Panc1 (cell line): ENCODE results near the gene TMCO6. TPM values are rescaled to one million over a fixed set of nuclear protein-coding genes. Genes with fewer than 3 reads are reported as not detected.
A peak's percentile ranks its signal among the peaks of the same experiment; 100 is the strongest.

Experiments used
- ATAC-seq: fragments of 200-7000 bp; cut with Tn5 transposase; 2 replicates; pipeline ENCODE4 v1.9.1; 2020; ENCODE audit warnings: mild to moderate bottlenecking, moderate library complexity
- BruUV-seq: library from RNA; stranded (reverse); fragments of 400-500 nt; replicated peaks from 2 replicates; lab custom pipeline; 2021; lab: Mats Ljungman, UMichigan
- CTCF ChIA-PET: fragments of 300-600 bp; sonication (Branson Sonifier 250); formaldehyde crosslinking; loops from one replicate; lab custom pipeline; 2022; ENCODE audit warnings: antibody characterized with exemption; lab: Charles Lee
- POLR2A ChIA-PET: fragments of 300-600 bp; sonication (Branson Sonifier 250); formaldehyde crosslinking; loops from one replicate; lab custom pipeline; 2022; ENCODE audit warnings: antibody characterized with exemption; lab: Charles Lee
- DNase-seq: peaks from one replicate; pipeline ENCODE4 v3.0.0-alpha.2; 2010; ENCODE audit warnings: low read depth, low spot score
- H3K27ac ChIP-seq: 2 replicates; pipeline ENCODE4 v1.5.1; 2011; ENCODE audit warnings: mild to moderate bottlenecking, low read length, inconsistent platforms
- H3K27me3 ChIP-seq: fragments of 200-500 bp; sonication (Bioruptor generic); 2 replicates; pipeline ENCODE4 v1.6.0; 2014; ENCODE audit warnings: low read length, inconsistent platforms; ENCODE audit not compliant: control insufficient read depth, insufficient read depth
- H3K36me3 ChIP-seq: fragments of 200-500 bp; sonication (Bioruptor generic); 2 replicates; pipeline ENCODE4 v1.5.1; 2014; ENCODE audit warnings: inconsistent platforms, mild to moderate bottlenecking, low read length, moderate library complexity; ENCODE audit not compliant: control insufficient read depth, insufficient read depth
- H3K4me1 ChIP-seq: 2 replicates; pipeline ENCODE4 v1.5.1; 2011; ENCODE audit warnings: inconsistent platforms, mild to moderate bottlenecking, low read length, moderate library complexity; ENCODE audit not compliant: control insufficient read depth, insufficient read depth
- H3K4me3 ChIP-seq, 2 experiments: 2 replicates each; pipeline ENCODE4 v1.5.1; 2011 to 2012; ENCODE audit warnings: low read depth in 2 of 2, low read length in 2 of 2, mild to moderate bottlenecking in 2 of 2, inconsistent platforms in 1 of 2, moderate library complexity in 1 of 2
- H3K9me3 ChIP-seq: fragments of 200-500 bp; sonication (Bioruptor generic); 2 replicates; pipeline ENCODE4 v1.5.1; 2014; ENCODE audit warnings: low read depth, mild to moderate bottlenecking, inconsistent platforms, low read length, moderate library complexity; ENCODE audit not compliant: control insufficient read depth, insufficient read depth
- POLR2AphosphoS5 ChIP-seq: IDR thresholded peaks from 2 replicates; pipeline ENCODE4 v1.6.1; 2012; ENCODE audit warnings: mild to moderate bottlenecking, low read depth, low read length, moderate library complexity
- REST ChIP-seq, 2 experiments: IDR thresholded peaks; 2 replicates each; pipeline ENCODE4 v1.6.1; 2011 to 2012; ENCODE audit warnings: low read depth in 2 of 2, control low read depth in 1 of 2, low read length in 1 of 2, mild to moderate bottlenecking in 1 of 2, moderate library complexity in 1 of 2; ENCODE audit not compliant: insufficient read depth in 1 of 2
- SIN3A ChIP-seq: IDR thresholded peaks from 2 replicates; pipeline ENCODE4 v1.6.1; 2012; ENCODE audit warnings: low read depth, mild to moderate bottlenecking, low read length, moderate library complexity, borderline replicate concordance; ENCODE audit not compliant: insufficient read depth
- TCF7L2 ChIP-seq: IDR thresholded peaks from 2 replicates; pipeline ENCODE4 v1.6.1; 2011; ENCODE audit warnings: mild to moderate bottlenecking, low read depth, low read length, inconsistent platforms
- in situ Hi-C: cut with HindIII; loops from 2 replicates; pipeline ENCODE4 v1.10.0; 2016; ENCODE audit warnings: low sequenced_read_pairs, low pct_unique_long_range_greater_than_20kb
- intact Hi-C: fragments of 100-400 bp; cut with micrococcal nuclease; formaldehyde crosslinking; loops from one replicate; pipeline ENCODE4 v1.10.0; 2022; ENCODE audit not compliant: unreplicated experiment
- total RNA-seq: library from RNA; stranded (reverse); gene quantifications from one replicate; pipeline ENCODE4 v1.2.1, GENCODE V29; 2021; ENCODE audit not compliant: unreplicated experiment
- TF ChIP-seq, protein P1 (sequence below): fragments of 450-650 bp; IDR thresholded peaks from 2 replicates; pipeline ENCODE4 v1.5.1; 2017; ENCODE audit warnings: mild to moderate bottlenecking

Gene TMCO6
- total RNA-seq, 1 experiment from 2014 or later: 18.9 TPM

GRCh38 chr5:140647042-140647419 lies 7.8 kb downstream of the TMCO6 start:
- peak overlapping the region; percentile 91 to 94 for H3K4me3 ChIP-seq
- CTCF ChIA-PET: interaction anchor here (0.7 kb wide), 1 partner anchor 944 kb away, joined by 3 read pairs; no protein-coding TSS in a partner anchor
- H3K36me3 ChIP-seq: peaks cover 20% of the 10 kb centered on the region; the same call in 1 of the 2 replicates
- BruUV-seq: no TSS peak
- no peaks in the 10 kb centered on the region for H3K9me3 ChIP-seq
- intact Hi-C loops (no loop called here), in situ Hi-C loops (no loop called here)
- POLR2A ChIA-PET: interaction anchor here (0.6 to 1.2 kb wide), 8 partner anchors 12 to 295 kb away, joined by 3 to 6 read pairs (median 4); no protein-coding TSS in a partner anchor
- ATAC-seq (peak; percentile 22), DNase-seq (no peak)
- no peaks in the 10 kb centered on the region for H3K27me3 ChIP-seq
- H3K4me1 ChIP-seq: peaks cover 9% of the 10 kb centered on the region
- TF ChIP-seq, protein P1, sequence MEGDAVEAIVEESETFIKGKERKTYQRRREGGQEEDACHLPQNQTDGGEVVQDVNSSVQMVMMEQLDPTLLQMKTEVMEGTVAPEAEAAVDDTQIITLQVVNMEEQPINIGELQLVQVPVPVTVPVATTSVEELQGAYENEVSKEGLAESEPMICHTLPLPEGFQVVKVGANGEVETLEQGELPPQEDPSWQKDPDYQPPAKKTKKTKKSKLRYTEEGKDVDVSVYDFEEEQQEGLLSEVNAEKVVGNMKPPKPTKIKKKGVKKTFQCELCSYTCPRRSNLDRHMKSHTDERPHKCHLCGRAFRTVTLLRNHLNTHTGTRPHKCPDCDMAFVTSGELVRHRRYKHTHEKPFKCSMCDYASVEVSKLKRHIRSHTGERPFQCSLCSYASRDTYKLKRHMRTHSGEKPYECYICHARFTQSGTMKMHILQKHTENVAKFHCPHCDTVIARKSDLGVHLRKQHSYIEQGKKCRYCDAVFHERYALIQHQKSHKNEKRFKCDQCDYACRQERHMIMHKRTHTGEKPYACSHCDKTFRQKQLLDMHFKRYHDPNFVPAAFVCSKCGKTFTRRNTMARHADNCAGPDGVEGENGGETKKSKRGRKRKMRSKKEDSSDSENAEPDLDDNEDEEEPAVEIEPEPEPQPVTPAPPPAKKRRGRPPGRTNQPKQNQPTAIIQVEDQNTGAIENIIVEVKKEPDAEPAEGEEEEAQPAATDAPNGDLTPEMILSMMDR: no peak
- no peak for TF ChIP-seq POLR2AphosphoS5
- TF ChIP-seq SIN3A: no peak
- TF ChIP-seq TCF7L2: no peak
- TF ChIP-seq REST (IDR thresholded peaks at IDR 0.05; ENCODE audit: insufficient read depth in 1 of 2, low read depth in 2 of 2, low read length in 1 of 2): no peak
- peak overlapping the region; percentile 89 for H3K27ac ChIP-seq

DNA sequence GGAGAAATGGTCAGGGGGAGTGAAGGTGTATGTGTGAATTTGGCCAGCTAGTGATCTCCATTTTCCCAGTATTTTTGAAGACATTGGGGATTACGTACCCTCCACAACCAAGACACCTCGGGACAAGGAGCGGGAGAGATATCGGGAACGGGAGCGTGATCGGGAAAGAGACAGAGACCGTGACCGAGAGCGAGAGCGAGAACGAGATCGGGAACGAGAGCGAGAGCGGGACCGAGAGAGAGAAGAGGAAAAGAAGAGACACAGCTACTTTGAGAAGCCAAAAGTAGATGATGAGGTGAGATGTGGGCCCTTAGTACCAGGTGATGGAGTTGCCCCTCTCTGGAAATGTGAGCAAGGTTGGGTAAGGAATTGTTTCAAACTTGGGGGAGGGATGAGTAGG lies 19.6 kb downstream of the TMCO6 start:
- ChIA-PET POLR2A (interaction anchor here (1.2 kb wide), 1 partner anchor 11 kb away, joined by 3 read pairs; the partner anchor contains the start of genes IK and NDUFA2), CTCF (no interaction called here)
- H3K36me3 ChIP-seq: peaks cover 40% of the 10 kb centered on the region

More for the DNA sequence above, 19.6 kb downstream of the TMCO6 start:
- intact Hi-C loops (no loop called here), in situ Hi-C loops (no loop called here)
- TF ChIP-seq POLR2AphosphoS5 (no peak), SIN3A (no peak), REST (IDR thresholded peaks at IDR 0.05; ENCODE audit: insufficient read depth in 1 of 2, low read depth in 2 of 2, low read length in 1 of 2) (no peak), TCF7L2 (no peak)
- TF ChIP-seq, protein P1: no peak
- Histone ChIP-seq H3K9me3 (no peaks in the 10 kb centered on the region), H3K4me3 (no peak overlapping the region), H3K27ac (no peak overlapping the region), H3K4me1 (no peaks in the 10 kb centered on the region), H3K27me3 (no peaks in the 10 kb centered on the region)
- BruUV-seq: no TSS peak
- ATAC-seq (no peak), DNase-seq (no peak)
